DMS 273 (cell line): ENCODE data around the gene GLB1L.
"Not testable (repeated sequence)": the region's sequence is repeated elsewhere in the genome, so short reads cannot be mapped to it uniquely, and the experiment has no call there.

ENCODE experiments used
- DNase-seq: peaks from one replicate; lab custom pipeline; 2025; ENCODE audit not compliant: unreplicated experiment; lab: John Stamatoyannopoulos, UW

Gene GLB1L

GRCh38 chr2:219245148-219245898 lies at the start of gene GLB1L, which contains the start of gene STK16:
TSS of gene GLB1L (minus strand) at chr2:219245444. CDS start at chr2:219243573, 1,871 bp downstream.
TSS of gene STK16 (plus strand) at chr2:219245479. CDS start at chr2:219246000, 521 bp downstream.
- DNase-seq, result peak; percentile 96

- DNase-seq, result peak; percentile 93
Observed at GRCh38 chr2:219294356-219295351, 49.4 kb upstream of the GLB1L start.

- DNase-seq, result no peak
Observed at GRCh38 chr2:219293736-219294231, 48.5 kb upstream of the GLB1L start.

GRCh38 chr2:219292616-219293015 lies 47.4 kb upstream of the GLB1L start:
- DNase-seq, result no peak

DNA sequence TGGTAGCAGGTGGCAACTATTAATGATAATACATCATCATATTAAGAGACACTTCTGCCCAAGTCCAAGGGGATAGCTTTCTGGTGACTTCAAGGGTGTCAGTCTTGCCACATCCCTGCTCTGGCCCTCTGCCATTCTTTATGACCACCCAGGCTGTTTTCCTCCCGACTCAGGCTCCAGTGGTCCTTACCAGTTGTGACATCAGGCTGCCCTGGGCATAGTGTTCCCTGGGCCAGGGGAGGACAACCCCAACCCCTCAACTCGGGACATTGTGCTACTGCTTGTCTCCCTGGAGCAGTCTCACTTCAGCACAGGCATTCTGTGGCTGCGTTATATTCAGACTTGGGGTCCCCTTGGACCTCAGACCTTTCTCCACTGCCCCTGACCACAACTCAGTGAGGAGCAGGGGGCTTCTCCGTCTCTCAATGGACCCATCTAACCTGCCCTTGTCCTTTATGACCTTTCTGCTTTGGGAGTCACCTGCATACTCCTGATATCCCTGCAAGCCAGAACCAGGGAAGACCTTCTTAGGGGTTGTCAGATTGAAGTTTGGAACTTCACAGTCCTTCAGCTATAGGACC lies 46.8 kb upstream of the GLB1L start:
- no peak for DNase-seq

- no peak for DNase-seq
Observed at GRCh38 chr2:219291394-219291793, 46.1 kb upstream of the GLB1L start.

- no peak for DNase-seq
Observed at GRCh38 chr2:219290381-219291171, 45.3 kb upstream of the GLB1L start.

- DNase-seq, result peak; percentile 93
Observed at GRCh38 chr2:219289537-219290361, 44.5 kb upstream of the GLB1L start.

GRCh38 chr2:219289195-219289536 lies 43.9 kb upstream of the GLB1L start:
- no peak for DNase-seq

- DNase-seq, result peak; percentile 46
Observed at GRCh38 chr2:219287580-219288265, 42.5 kb upstream of the GLB1L start.

- not testable (repeated sequence) for DNase-seq
Observed at GRCh38 chr2:219287116-219287440, 41.8 kb upstream of the GLB1L start.

- no peak for DNase-seq
Observed at GRCh38 chr2:219286436-219287115, 41.3 kb upstream of the GLB1L start.

GRCh38 chr2:219285894-219286425 lies 40.7 kb upstream of the GLB1L start:
- DNase-seq, result peak; percentile 90

DNA sequence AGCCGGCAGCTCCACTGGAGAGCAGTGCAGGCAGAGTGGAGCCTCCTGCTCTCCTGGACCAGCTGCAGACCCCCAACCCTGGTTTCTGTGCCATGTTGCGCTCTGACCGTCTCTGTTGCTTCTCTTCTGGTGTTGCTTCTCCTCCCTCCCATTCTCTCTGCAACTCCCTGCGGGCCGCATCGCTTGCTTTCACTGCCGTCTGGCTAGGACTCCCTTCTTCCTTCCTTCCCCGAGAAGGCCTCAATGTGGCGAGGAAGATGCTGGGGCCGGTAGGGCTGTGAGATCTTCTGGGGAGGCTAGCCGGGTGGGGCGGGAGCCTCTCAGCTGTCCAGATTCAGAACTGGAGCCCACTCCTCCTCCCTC lies 40.1 kb upstream of the GLB1L start:
- no peak for DNase-seq

GRCh38 chr2:219284501-219285372 lies 39.5 kb upstream of the GLB1L start:
- no peak for DNase-seq

DNA sequence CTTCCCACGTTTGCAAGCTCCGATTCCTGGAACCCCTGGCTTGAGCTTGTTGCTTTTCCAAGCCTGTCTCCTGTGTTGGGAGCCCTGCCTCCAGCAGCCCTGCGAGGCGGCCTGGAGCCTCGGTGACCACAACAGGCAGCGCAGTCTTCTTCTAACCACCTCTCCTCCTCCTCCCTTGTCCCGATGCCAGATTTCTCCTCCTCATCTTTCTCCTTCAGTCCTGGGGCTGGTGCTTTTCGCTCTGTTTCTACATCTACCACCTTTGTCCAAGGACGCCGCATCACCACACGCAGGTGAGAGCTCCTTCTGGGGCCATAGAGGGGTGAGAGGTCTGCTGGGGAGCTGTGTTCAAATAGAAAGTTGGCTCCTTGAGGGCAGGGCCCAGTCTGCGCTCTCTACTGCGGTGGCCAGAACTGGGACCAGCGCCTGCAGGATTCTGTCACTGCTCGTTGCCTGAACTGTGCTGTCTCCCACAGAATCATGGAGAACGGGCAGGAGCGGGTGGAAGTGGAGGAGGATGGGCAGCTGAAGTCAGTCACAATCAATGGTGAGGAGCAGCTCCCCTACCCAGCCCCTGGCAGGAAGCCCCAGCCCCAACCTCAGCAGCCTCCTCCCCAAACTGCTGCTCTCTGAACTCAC lies 37.8 kb upstream of the GLB1L start:
- DNase-seq, result no peak

GRCh38 chr2:219282375-219282774 lies 37.1 kb upstream of the GLB1L start:
- peak; percentile 58 for DNase-seq
